ENCODE data around the gene TESPA1. TPM values are rescaled to one million over a fixed set of nuclear protein-coding genes. Genes with fewer than 3 reads are reported as not detected.

The TESPA1 gene
- total and polyA plus RNA-seq, 2 of the 4 experiments (the other 2 are of a cell fraction), result not detected

- Histone ChIP-seq H2BK120ac (ENCODE audit: low read depth, low read length) (no peak overlapping the region), H2BK15ac (ENCODE audit: low read depth, low read length) (no peak overlapping the region), H2BK20ac (ENCODE audit: low read depth, low read length) (no peak overlapping the region), H3K23ac (ENCODE audit: low read depth, low read length) (no peak overlapping the region), H4K20me1 (ENCODE audit: insufficient read depth, low read length) (no peaks in the 10 kb centered on the region), H3K9ac (ENCODE audit: low read depth, low read length) (no peak overlapping the region), H4K8ac (ENCODE audit: low read depth in 2 of 2, low read length in 2 of 2) (no peak overlapping the region), H3K9me3 (ENCODE audit: control insufficient read depth, insufficient read depth, low read length) (no peaks in the 10 kb centered on the region), H2AK9ac (replicated peaks; ENCODE audit: low read depth, low read length, poor library complexity) (no peak overlapping the region), H3K36me3 (ENCODE audit: control insufficient read depth, insufficient read depth, low read length) (no peaks in the 10 kb centered on the region), H3K14ac (replicated peaks; ENCODE audit: low read depth, low read length) (no peak overlapping the region), H3K4me1 (ENCODE audit: control insufficient read depth, insufficient read depth, low read length) (no peaks in the 10 kb centered on the region; the same call in 1 of the 2 replicates), H2AK5ac (ENCODE audit: low read depth, low read length) (no peak overlapping the region), H3K56ac (ENCODE audit: extremely low read depth, insufficient read depth, low read length) (no peak overlapping the region), H3K4me2 (ENCODE audit: low read depth, low read length) (no peak overlapping the region), H2AFZ (replicated peaks; ENCODE audit: low read length, poor library complexity) (no peak overlapping the region), H4K5ac (ENCODE audit: low read depth, low read length) (no peak overlapping the region), H2BK5ac (ENCODE audit: low read depth, low read length, poor library complexity, severe bottlenecking) (no peak overlapping the region), H3K79me1 (ENCODE audit: low read depth in 1 of 2, low read length in 2 of 2) (no peaks in the 10 kb centered on the region), H4K91ac (ENCODE audit: insufficient read depth, low read depth, low read length) (no peak overlapping the region), H3K4me3 (ENCODE audit: insufficient read depth, low read depth, low read length) (no peak overlapping the region), H3K27me3 (ENCODE audit: control insufficient read depth, insufficient read depth, low read length) (no peaks in the 10 kb centered on the region), H3K4ac (ENCODE audit: low read depth, low read length) (no peak overlapping the region), H3K18ac (ENCODE audit: low read depth, low read length) (no peak overlapping the region), H3K9me1 (ENCODE audit: insufficient read depth, low read length) (no peaks in the 10 kb centered on the region), H3K27ac (ENCODE audit: insufficient read depth, low read length) (no peak overlapping the region)
- no peak for DNase-seq
- CTCF ChIA-PET, result no interaction called here
- no TSS peak for BruUV-seq (replicated peaks)
- dilution Hi-C loops (cut with HindIII; ENCODE audit: low sequenced_read_pairs, unreplicated experiment), result no loop called here
- WGBS, 2 experiments (ENCODE audit: extremely low coverage in 2 of 2, insufficient read length in 1 of 2), result 94% methylated on average over 2 of the region's 4 CpGs; no CpG with 5 or more reads in 1 of the 2 experiments
- TF ChIP-seq MAFK (IDR thresholded peaks at IDR 0.05; ENCODE audit: low read depth, low read length), result no peak
- no peak for TF ChIP-seq NFE2L2 (IDR thresholded peaks at IDR 0.05; ENCODE audit: low read depth, low read length)
- TF ChIP-seq CTCF (conservative IDR thresholded peaks at IDR 0.05; ENCODE audit: low read depth, low read length), result no peak
- TF ChIP-seq CEBPB (IDR thresholded peaks at IDR 0.05; ENCODE audit: low read depth, low read length), result no peak
- TF ChIP-seq POLR2A (IDR thresholded peaks at IDR 0.05; ENCODE audit: low read depth, low read length), result no peak
- TF ChIP-seq RCOR1 (IDR thresholded peaks at IDR 0.05; ENCODE audit: insufficient replicate concordance, low read length), result no peak
- TF ChIP-seq SMC3 (IDR thresholded peaks at IDR 0.05; ENCODE audit: low read depth, low read length), result no peak
- TF ChIP-seq RAD21 (IDR thresholded peaks at IDR 0.05; ENCODE audit: low read length), result no peak
- TF ChIP-seq ELK1 (IDR thresholded peaks at IDR 0.05; ENCODE audit: borderline replicate concordance, low read depth, low read length), result no peak
- no peak for TF ChIP-seq MXI1 (IDR thresholded peaks at IDR 0.05; ENCODE audit: borderline replicate concordance, low read depth, low read length)
- no peak for TF ChIP-seq BHLHE40 (IDR thresholded peaks at IDR 0.05; ENCODE audit: low read depth, low read length)
- TF ChIP-seq FOS (IDR thresholded peaks at IDR 0.05; ENCODE audit: low read depth, low read length), result no peak
- no peak for TF ChIP-seq USF2 (IDR thresholded peaks at IDR 0.05; ENCODE audit: low read depth, low read length)
- no peak for TF ChIP-seq CHD1 (IDR thresholded peaks at IDR 0.05; ENCODE audit: low read depth, low read length)
- no peak for TF ChIP-seq RFX5 (IDR thresholded peaks at IDR 0.05; ENCODE audit: low read depth, low read length)
- POLR2A ChIA-PET (ENCODE audit: unreplicated experiment), result no interaction called here
- intact Hi-C loops (cut with micrococcal nuclease), result no loop called here
- in situ Hi-C loops (cut with MboI; ENCODE audit: low sequenced_read_pairs), result no loop called here
- ATAC-seq (ENCODE audit: low read depth), result no peak
Observed at GRCh38 chr12:54932038-54932437, 52.5 kb downstream of the TESPA1 start.

Data from IMR-90 (cell line).